H9 (cell line): Measurements from ENCODE around the gene MED27. TPM values are rescaled to one million over a fixed set of nuclear protein-coding genes. Genes with fewer than 3 reads are reported as not detected.

Experiments
- DNase-seq: peaks from one replicate; pipeline ENCODE4 v3.0.0-alpha.2; 2017
- H2AFZ ChIP-seq: one replicate; pipeline ENCODE4 v1.6.1; 2013; ENCODE audit warnings: mild to moderate bottlenecking, low read length, control low read depth, moderate library complexity
- H2AK5ac ChIP-seq: 2 replicates; pipeline ENCODE4 v1.6.1; 2013; ENCODE audit warnings: low read length, control low read depth, mixed read lengths; ENCODE audit not compliant: insufficient read length
- H2BK120ac ChIP-seq: one replicate; pipeline ENCODE4 v1.6.1; 2013; ENCODE audit warnings: low read depth, mild to moderate bottlenecking, low read length, control low read depth, inconsistent platforms; ENCODE audit not compliant: poor library complexity, severe bottlenecking
- H2BK12ac ChIP-seq: 2 replicates; pipeline ENCODE4 v1.6.1; 2013; ENCODE audit warnings: low read length, control low read depth, mixed read lengths, low read depth; ENCODE audit not compliant: insufficient read length
- H2BK15ac ChIP-seq: 2 replicates; pipeline ENCODE4 v1.6.1; 2013; ENCODE audit warnings: low read depth, low read length, control low read depth
- H2BK20ac ChIP-seq: one replicate; pipeline ENCODE4 v1.6.1; 2013; ENCODE audit warnings: low read depth, mild to moderate bottlenecking, low read length, control low read depth, inconsistent platforms; ENCODE audit not compliant: poor library complexity, severe bottlenecking
- H2BK5ac ChIP-seq: 2 replicates; pipeline ENCODE4 v1.6.1; 2013; ENCODE audit warnings: low read length, control low read depth, mixed read lengths; ENCODE audit not compliant: insufficient read length
- H3K14ac ChIP-seq: 2 replicates; pipeline ENCODE4 v1.6.1; 2013; ENCODE audit warnings: low read length, control low read depth; ENCODE audit not compliant: insufficient read depth
- H3K18ac ChIP-seq: 2 replicates; pipeline ENCODE4 v1.6.1; 2013; ENCODE audit warnings: low read depth, mild to moderate bottlenecking, mixed read lengths, low read length, control low read depth; ENCODE audit not compliant: insufficient read length
- H3K23ac ChIP-seq: 2 replicates; pipeline ENCODE4 v1.6.1; 2013; ENCODE audit warnings: low read length, control low read depth, mixed read lengths, low read depth; ENCODE audit not compliant: insufficient read length
- H3K23me2 ChIP-seq: 2 replicates; pipeline ENCODE4 v1.6.1; 2013; ENCODE audit warnings: low read depth, mild to moderate bottlenecking, mixed read lengths, low read length, control low read depth; ENCODE audit not compliant: insufficient read length, poor library complexity, severe bottlenecking
- H3K27ac ChIP-seq: 2 replicates; pipeline ENCODE4 v1.5.1; 2013; ENCODE audit warnings: low read length, control low read depth, mixed read lengths, low read depth; ENCODE audit not compliant: insufficient read length
- H3K27me3 ChIP-seq: 2 replicates; pipeline ENCODE4 v1.6.1; 2013; ENCODE audit warnings: low read length, control low read depth, inconsistent platforms; ENCODE audit not compliant: insufficient read depth
- H3K4ac ChIP-seq: 2 replicates; pipeline ENCODE4 v1.6.1; 2013; ENCODE audit warnings: low read depth, mild to moderate bottlenecking, control low read depth, inconsistent platforms, low read length, moderate library complexity
- H3K4me1 ChIP-seq: 2 replicates; pipeline ENCODE4 v1.6.1; 2013; ENCODE audit warnings: low read length, control low read depth, inconsistent platforms; ENCODE audit not compliant: insufficient read depth
- H3K4me2 ChIP-seq: 2 replicates; pipeline ENCODE4 v1.6.1; 2013; ENCODE audit warnings: low read length, control low read depth, mixed read lengths; ENCODE audit not compliant: insufficient read length, insufficient read depth
- H3K56ac ChIP-seq: 2 replicates; pipeline ENCODE4 v1.6.1; 2013; ENCODE audit warnings: low read depth, mild to moderate bottlenecking, mixed read lengths, low read length, control low read depth; ENCODE audit not compliant: insufficient read length
- H3K79me1 ChIP-seq: 2 replicates; pipeline ENCODE4 v1.6.1; 2013; ENCODE audit warnings: low read depth, mild to moderate bottlenecking, moderate library complexity, low read length, control low read depth, inconsistent platforms; ENCODE audit not compliant: insufficient read depth, poor library complexity, severe bottlenecking
- H3K79me2 ChIP-seq: 2 replicates; pipeline ENCODE4 v1.6.1; 2013; ENCODE audit warnings: low read length, control low read depth, inconsistent platforms; ENCODE audit not compliant: insufficient read depth
- H3K9ac ChIP-seq: 2 replicates; pipeline ENCODE4 v1.6.1; 2013; ENCODE audit warnings: low read length, control low read depth, mixed read lengths; ENCODE audit not compliant: insufficient read length; ENCODE audit errors: extremely low read depth
- H3K9me3 ChIP-seq: one replicate; pipeline ENCODE4 v1.6.1; 2013; ENCODE audit warnings: low read depth, low read length, inconsistent platforms; ENCODE audit not compliant: control insufficient read depth
- H3T11ph ChIP-seq: one replicate; pipeline ENCODE4 v1.6.1; 2013; ENCODE audit warnings: mild to moderate bottlenecking, low read length, control low read depth, inconsistent platforms
- H4K20me1 ChIP-seq: one replicate; pipeline ENCODE4 v1.6.1; 2013; ENCODE audit not compliant: control insufficient read depth, insufficient read length, insufficient read depth
- H4K5ac ChIP-seq: 2 replicates; pipeline ENCODE4 v1.6.1; 2013; ENCODE audit warnings: low read depth, mild to moderate bottlenecking, mixed read lengths, low read length, control low read depth; ENCODE audit not compliant: insufficient read length
- H4K8ac ChIP-seq: replicated peaks from 2 replicates; pipeline ENCODE4 v1.6.1; 2013; ENCODE audit warnings: low read length, control low read depth, mixed read lengths, low read depth; ENCODE audit not compliant: insufficient read length
- H4K91ac ChIP-seq: 2 replicates; pipeline ENCODE4 v1.6.1; 2013; ENCODE audit warnings: low read depth, mild to moderate bottlenecking, moderate library complexity, mixed read lengths, low read length, control low read depth; ENCODE audit not compliant: insufficient read length
- H3K27ac Mint-ChIP-seq, 3 experiments: 2 replicates in 2 of 3; 3 replicates in 1 of 3; pipeline ENCODE4 v1.8.0; 2020 to 2021; ENCODE audit warnings: mixed read lengths in 3 of 3, mild to moderate bottlenecking in 1 of 3, moderate library complexity in 1 of 3
- H3K27me3 Mint-ChIP-seq: 2 replicates; pipeline ENCODE4 v1.8.0; 2021; ENCODE audit warnings: low read depth, mild to moderate bottlenecking, moderate library complexity, mixed read lengths
- H3K36me3 Mint-ChIP-seq, 3 experiments: 2 replicates in 2 of 3; 3 replicates in 1 of 3; pipeline ENCODE4 v1.8.0; 2020 to 2021; ENCODE audit warnings: low read depth in 3 of 3, mixed read lengths in 3 of 3; ENCODE audit not compliant: insufficient read depth in 1 of 3
- H3K4me1 Mint-ChIP-seq, 2 experiments: 2 replicates each; pipeline ENCODE4 v1.8.0; 2020; ENCODE audit warnings: mixed read lengths in 2 of 2
- H3K4me3 Mint-ChIP-seq, 2 experiments: 2 replicates in 1 of 2; 3 replicates in 1 of 2; pipeline ENCODE4 v1.8.0; 2020 to 2021; ENCODE audit warnings: mild to moderate bottlenecking in 2 of 2, mixed read lengths in 2 of 2, moderate library complexity in 1 of 2
- H3K9me3 Mint-ChIP-seq, 2 experiments: 2 replicates in 1 of 2; 3 replicates in 1 of 2; pipeline ENCODE4 v1.8.0; 2020; ENCODE audit warnings: mild to moderate bottlenecking in 2 of 2, mixed read lengths in 2 of 2, moderate library complexity in 1 of 2
- WGBS: extraction: QIAGEN DNeasy Blood & Tissue Kit; methylation state at CpG from one replicate; pipeline ENCODE4 v1.1.7; 2013; ENCODE audit warnings: missing lambda C conversion rate, low lambda C conversion rate, mixed read lengths; ENCODE audit not compliant: insufficient read length; ENCODE audit errors: extremely low coverage; 5-methylcytosine and 5-hydroxymethylcytosine counted together
- total RNA-seq: library from RNA; stranded (reverse); gene quantifications from 2 replicates; pipeline ENCODE4 v1.2.1, GENCODE V29; 2021
- TF ChIP-seq, protein P1 (sequence below): fragments of 200-600 bp; sonication (generic); conservative IDR thresholded peaks from 3 replicates; pipeline ENCODE4 v1.8.0; 2021; ENCODE audit warnings: antibody characterized with exemption, mild to moderate bottlenecking

Gene MED27
- total RNA-seq, 1 experiment from 2014 or later, result 33.5 TPM

DNA sequence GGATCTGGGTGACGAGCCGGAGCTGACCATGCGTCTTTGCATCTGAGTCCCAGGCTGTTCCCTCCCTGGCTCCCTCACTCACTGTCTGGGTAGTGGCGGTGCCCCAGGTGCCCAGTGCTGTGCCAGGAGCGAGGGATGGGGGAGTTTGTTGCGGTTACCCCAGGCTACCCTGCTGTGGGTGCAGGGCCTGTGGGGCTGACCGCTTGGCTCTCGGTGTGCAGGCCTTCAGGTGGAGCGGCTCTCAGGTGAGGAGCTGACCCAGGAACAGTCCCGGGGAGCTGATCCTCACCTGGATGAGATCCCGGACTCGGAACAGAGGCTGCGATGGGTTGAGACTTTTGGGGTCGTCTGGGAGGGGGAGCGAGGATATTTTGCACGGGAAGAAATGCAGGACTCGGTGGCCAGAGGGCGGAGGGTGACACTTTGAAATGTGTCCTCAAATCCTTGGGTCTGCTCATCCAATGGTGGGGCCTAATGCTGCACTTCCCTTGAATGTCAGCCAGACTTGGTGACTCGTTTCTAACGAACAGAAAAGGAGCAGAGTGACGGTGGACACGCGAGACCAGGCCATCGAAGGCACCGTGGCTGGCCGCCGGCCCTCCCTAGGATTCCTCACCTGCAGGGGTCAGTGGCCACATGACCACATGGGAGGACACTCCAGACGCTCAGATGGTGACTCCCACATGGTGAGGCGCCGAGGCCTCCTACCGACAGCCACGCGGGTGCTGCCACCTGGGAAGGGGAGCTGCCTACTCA is 235.5 kb downstream of the MED27 start:
- Histone ChIP-seq H3K9me3 (no peaks in the 10 kb centered on the region), H2BK15ac (no peak overlapping the region), H4K5ac (no peak overlapping the region), H3K79me1 (no peaks in the 10 kb centered on the region), H4K8ac (no peak overlapping the region), H2BK120ac (no peak overlapping the region), H3K14ac (no peak overlapping the region; the same call in 1 of the 2 replicates), H3K23me2 (no peaks in the 10 kb centered on the region), H2AK5ac (no peak overlapping the region), H3K4ac (no peak overlapping the region), H3K18ac (no peak overlapping the region), H3K23ac (no peak overlapping the region), H2BK5ac (no peak overlapping the region), H3K27ac (no peak overlapping the region), H3K79me2 (no peaks in the 10 kb centered on the region), H2BK12ac (no peak overlapping the region), H2BK20ac (no peak overlapping the region), H2AFZ (no peak overlapping the region), H3T11ph (no peak overlapping the region), H4K91ac (no peak overlapping the region), H3K56ac (no peak overlapping the region), H3K9ac (no peak overlapping the region), H3K4me1 (no peaks in the 10 kb centered on the region), H3K27me3 (no peaks in the 10 kb centered on the region), H4K20me1 (no peaks in the 10 kb centered on the region), H3K4me2 (no peak overlapping the region)
- WGBS, result no CpG with 5 or more reads among the region's 33 CpGs
- Mint-ChIP-seq H3K27me3 (peaks cover 3% of the 10 kb centered on the region; the same call in 1 of the 2 replicates), H3K4me1 (peaks cover 0 to 16% of the 10 kb centered on the region in 2 experiments; a peak in 3 of 4 replicates), H3K4me3 (no peak overlapping the region), H3K27ac (peak overlapping the region in 1 of 3 experiments; percentile 67; a peak in 1 of 7 replicates), H3K9me3 (no peaks in the 10 kb centered on the region), H3K36me3 (no peaks in the 10 kb centered on the region; a peak in 1 of 7 replicates)
- no peak for DNase-seq
- TF ChIP-seq, protein P1, sequence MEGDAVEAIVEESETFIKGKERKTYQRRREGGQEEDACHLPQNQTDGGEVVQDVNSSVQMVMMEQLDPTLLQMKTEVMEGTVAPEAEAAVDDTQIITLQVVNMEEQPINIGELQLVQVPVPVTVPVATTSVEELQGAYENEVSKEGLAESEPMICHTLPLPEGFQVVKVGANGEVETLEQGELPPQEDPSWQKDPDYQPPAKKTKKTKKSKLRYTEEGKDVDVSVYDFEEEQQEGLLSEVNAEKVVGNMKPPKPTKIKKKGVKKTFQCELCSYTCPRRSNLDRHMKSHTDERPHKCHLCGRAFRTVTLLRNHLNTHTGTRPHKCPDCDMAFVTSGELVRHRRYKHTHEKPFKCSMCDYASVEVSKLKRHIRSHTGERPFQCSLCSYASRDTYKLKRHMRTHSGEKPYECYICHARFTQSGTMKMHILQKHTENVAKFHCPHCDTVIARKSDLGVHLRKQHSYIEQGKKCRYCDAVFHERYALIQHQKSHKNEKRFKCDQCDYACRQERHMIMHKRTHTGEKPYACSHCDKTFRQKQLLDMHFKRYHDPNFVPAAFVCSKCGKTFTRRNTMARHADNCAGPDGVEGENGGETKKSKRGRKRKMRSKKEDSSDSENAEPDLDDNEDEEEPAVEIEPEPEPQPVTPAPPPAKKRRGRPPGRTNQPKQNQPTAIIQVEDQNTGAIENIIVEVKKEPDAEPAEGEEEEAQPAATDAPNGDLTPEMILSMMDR, result no peak
